ENCODE measurements around the gene TCERG1L.

- no peak for TF ChIP-seq CTCF (IDR thresholded peaks at IDR 0.05; ENCODE audit: insufficient read depth, low read length)
- TF ChIP-seq REST (IDR thresholded peaks at IDR 0.05; ENCODE audit: insufficient replicate concordance, low read depth): no peak
These were observed 242.8 kb downstream of the TCERG1L start for GRCh38 chr10:131068760-131069159.
